ENCODE measurements around the gene DRP2.

DRP2 gene

GRCh38 chrX:101258259-101258581 is 38.6 kb downstream of the DRP2 start:
- POLR2A ChIA-PET = no interaction called here
- DNase-seq (ENCODE audit: extremely low spot score) = no peak
- TF ChIP-seq ARNT (IDR thresholded peaks at IDR 0.05) (no peak), FOXK2 (IDR thresholded peaks at IDR 0.05) (no peak), TARDBP (IDR thresholded peaks at IDR 0.05) (no peak), ZNF384 (IDR thresholded peaks at IDR 0.05) (no peak), LEF1 (IDR thresholded peaks at IDR 0.05; ENCODE audit: borderline replicate concordance) (no peak), HDGF (IDR thresholded peaks at IDR 0.05; ENCODE audit: borderline replicate concordance) (no peak), ELF4 (IDR thresholded peaks at IDR 0.05) (no peak), FOXM1 (IDR thresholded peaks at IDR 0.05; ENCODE audit: borderline replicate concordance) (no peak), BHLHE40 (IDR thresholded peaks at IDR 0.05; ENCODE audit: borderline replicate concordance) (no peak), SP1 (IDR thresholded peaks at IDR 0.05) (no peak), L3MBTL2 (conservative IDR thresholded peaks at IDR 0.05) (no peak), NFRKB (IDR thresholded peaks at IDR 0.05) (no peak), CTBP1 (IDR thresholded peaks at IDR 0.05; ENCODE audit: borderline replicate concordance) (no peak), SUZ12 (IDR thresholded peaks at IDR 0.05) (no peak), FOXA1 (IDR thresholded peaks at IDR 0.05) (no peak)
- TF ChIP-seq, protein P1, sequence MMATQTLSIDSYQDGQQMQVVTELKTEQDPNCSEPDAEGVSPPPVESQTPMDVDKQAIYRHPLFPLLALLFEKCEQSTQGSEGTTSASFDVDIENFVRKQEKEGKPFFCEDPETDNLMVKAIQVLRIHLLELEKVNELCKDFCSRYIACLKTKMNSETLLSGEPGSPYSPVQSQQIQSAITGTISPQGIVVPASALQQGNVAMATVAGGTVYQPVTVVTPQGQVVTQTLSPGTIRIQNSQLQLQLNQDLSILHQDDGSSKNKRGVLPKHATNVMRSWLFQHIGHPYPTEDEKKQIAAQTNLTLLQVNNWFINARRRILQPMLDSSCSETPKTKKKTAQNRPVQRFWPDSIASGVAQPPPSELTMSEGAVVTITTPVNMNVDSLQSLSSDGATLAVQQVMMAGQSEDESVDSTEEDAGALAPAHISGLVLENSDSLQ (IDR thresholded peaks at IDR 0.05) = no peak
- CTCF ChIA-PET = no interaction called here

DNA sequence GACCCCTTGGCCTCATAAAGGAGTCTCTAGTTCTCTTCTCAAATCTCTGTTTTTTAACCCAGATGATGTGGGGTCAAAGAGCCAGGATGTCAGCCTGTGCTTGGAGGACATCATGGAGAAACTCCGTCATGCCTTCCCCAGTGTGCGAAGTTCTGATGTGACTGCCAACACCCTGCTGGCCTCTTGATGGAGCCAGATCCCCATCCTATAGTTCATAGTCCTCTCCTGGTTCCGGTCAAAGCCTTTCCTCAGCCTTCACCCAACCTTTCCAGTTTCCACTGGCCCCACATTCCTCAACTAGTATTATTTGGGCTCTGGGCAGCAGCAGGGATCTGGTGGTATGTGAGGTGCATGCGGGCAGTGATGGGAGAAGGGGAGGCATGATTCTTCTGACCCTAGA is 40.8 kb downstream of the DRP2 start:
- ChIA-PET POLR2A (no interaction called here), CTCF (no interaction called here)
- no peak for TF ChIP-seq FOXA1 (IDR thresholded peaks at IDR 0.05)
- no peak for TF ChIP-seq SUZ12 (IDR thresholded peaks at IDR 0.05)
- TF ChIP-seq CTBP1 (IDR thresholded peaks at IDR 0.05; ENCODE audit: borderline replicate concordance) = no peak
- no peak for TF ChIP-seq HDGF (IDR thresholded peaks at IDR 0.05; ENCODE audit: borderline replicate concordance)
- no peak for TF ChIP-seq TARDBP (IDR thresholded peaks at IDR 0.05)
- peak; percentile 75 for DNase-seq (ENCODE audit: extremely low spot score)

DNA sequence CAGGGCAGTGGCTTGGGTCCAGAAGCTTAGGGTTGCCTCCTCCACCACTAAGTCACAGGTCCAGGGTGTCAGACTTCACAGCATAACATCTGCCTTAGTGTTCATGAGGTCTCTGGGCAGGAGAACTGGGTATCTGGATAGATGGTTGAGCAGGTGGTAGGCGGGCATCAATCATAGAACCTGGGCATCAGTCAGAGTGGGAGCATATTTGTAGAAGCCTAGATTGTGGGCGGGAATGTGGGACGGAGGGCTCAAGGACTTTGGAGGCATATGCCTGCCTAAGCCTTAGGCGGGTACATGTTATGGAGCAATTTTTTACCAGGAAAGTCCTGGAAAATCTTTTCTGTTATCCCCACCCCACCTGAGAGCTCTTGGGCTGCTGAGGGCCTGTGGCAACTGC is 43.0 kb downstream of the DRP2 start:
- no peak for DNase-seq (ENCODE audit: extremely low spot score)
- ChIA-PET POLR2A (no interaction called here), CTCF (no interaction called here)
- TF ChIP-seq, protein P1 (IDR thresholded peaks at IDR 0.05) = no peak
- TF ChIP-seq FOXM1 (IDR thresholded peaks at IDR 0.05; ENCODE audit: borderline replicate concordance) (no peak), HDGF (IDR thresholded peaks at IDR 0.05; ENCODE audit: borderline replicate concordance) (no peak), FOXK2 (IDR thresholded peaks at IDR 0.05) (no peak), LEF1 (IDR thresholded peaks at IDR 0.05; ENCODE audit: borderline replicate concordance) (no peak), SP1 (IDR thresholded peaks at IDR 0.05) (no peak), TARDBP (IDR thresholded peaks at IDR 0.05) (no peak), SUZ12 (IDR thresholded peaks at IDR 0.05) (no peak), CTBP1 (IDR thresholded peaks at IDR 0.05; ENCODE audit: borderline replicate concordance) (no peak), L3MBTL2 (conservative IDR thresholded peaks at IDR 0.05) (no peak), ZNF384 (IDR thresholded peaks at IDR 0.05) (no peak), BHLHE40 (IDR thresholded peaks at IDR 0.05; ENCODE audit: borderline replicate concordance) (no peak)

DNA sequence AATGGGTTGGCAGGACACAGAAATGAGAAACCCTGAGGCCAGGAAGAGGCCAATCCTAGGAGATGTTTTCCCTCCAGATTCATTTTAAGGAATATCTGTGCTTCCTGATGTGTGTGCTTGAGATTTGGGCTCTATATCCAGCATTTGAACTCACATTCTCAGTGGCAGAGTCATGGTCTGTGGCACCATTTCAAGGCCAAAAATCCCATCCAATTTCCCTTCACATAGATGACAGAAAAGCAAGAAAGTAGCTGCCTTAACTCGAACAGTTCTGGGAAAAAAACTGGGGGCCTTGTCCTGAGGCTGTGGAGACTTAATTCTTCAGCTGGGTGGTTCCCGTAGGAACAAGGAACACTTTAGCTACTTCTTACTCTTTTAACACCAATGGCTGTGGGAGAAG is 44.2 kb downstream of the DRP2 start:
- CTCF ChIA-PET = interaction anchor here (0.6 kb wide), 1 partner anchor 152 kb away, joined by 5 read pairs; no protein-coding TSS in a partner anchor
- no peak for DNase-seq (ENCODE audit: extremely low spot score)
- TF ChIP-seq TARDBP (IDR thresholded peaks at IDR 0.05) = no peak
- no peak for TF ChIP-seq SP1 (IDR thresholded peaks at IDR 0.05)
- TF ChIP-seq NFRKB (IDR thresholded peaks at IDR 0.05) = no peak
- TF ChIP-seq LEF1 (IDR thresholded peaks at IDR 0.05; ENCODE audit: borderline replicate concordance) = no peak
- no peak for TF ChIP-seq FOXM1 (IDR thresholded peaks at IDR 0.05; ENCODE audit: borderline replicate concordance)
- POLR2A ChIA-PET = no interaction called here

- TF ChIP-seq FOXM1 (IDR thresholded peaks at IDR 0.05; ENCODE audit: borderline replicate concordance) (no peak), ARNT (IDR thresholded peaks at IDR 0.05) (no peak), LEF1 (IDR thresholded peaks at IDR 0.05; ENCODE audit: borderline replicate concordance) (no peak), NFRKB (IDR thresholded peaks at IDR 0.05) (no peak), ELF4 (IDR thresholded peaks at IDR 0.05) (no peak), BHLHE40 (IDR thresholded peaks at IDR 0.05; ENCODE audit: borderline replicate concordance) (no peak), HDGF (IDR thresholded peaks at IDR 0.05; ENCODE audit: borderline replicate concordance) (no peak), FOXA1 (IDR thresholded peaks at IDR 0.05) (no peak), SP1 (IDR thresholded peaks at IDR 0.05) (no peak), TARDBP (IDR thresholded peaks at IDR 0.05) (no peak), L3MBTL2 (conservative IDR thresholded peaks at IDR 0.05) (no peak), CTBP1 (IDR thresholded peaks at IDR 0.05; ENCODE audit: borderline replicate concordance) (no peak), FOXK2 (IDR thresholded peaks at IDR 0.05) (no peak), SUZ12 (IDR thresholded peaks at IDR 0.05) (no peak), ZNF384 (IDR thresholded peaks at IDR 0.05) (no peak)
- TF ChIP-seq, protein P1 (IDR thresholded peaks at IDR 0.05) = no peak
- no peak for DNase-seq (ENCODE audit: extremely low spot score)
- ChIA-PET CTCF (no interaction called here), POLR2A (no interaction called here)
Observed at GRCh38 chrX:101265869-101266428, 46.4 kb downstream of the DRP2 start.

DNA sequence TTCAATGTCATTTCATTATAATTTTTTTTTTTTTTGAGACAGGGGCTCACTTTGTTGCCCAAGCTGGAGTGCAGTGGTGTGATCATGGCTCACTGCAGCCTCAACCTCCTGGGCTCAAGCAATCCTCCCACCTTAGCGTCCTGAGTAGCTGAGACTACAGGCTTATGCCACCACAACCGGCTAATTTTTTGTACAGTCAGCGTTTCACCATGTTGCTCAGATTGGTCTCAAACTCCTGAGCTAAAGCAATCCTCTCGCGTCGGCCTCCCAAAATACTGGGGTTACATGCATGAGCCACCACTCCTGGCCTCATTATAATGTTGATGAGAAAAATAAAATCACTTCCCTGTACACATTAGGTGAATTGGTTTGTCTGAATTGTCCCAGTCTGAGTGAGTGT is 54.6 kb downstream of the DRP2 start:
- DNase-seq (ENCODE audit: extremely low spot score) = no peak
- ChIA-PET CTCF (no interaction called here), POLR2A (no interaction called here)
- TF ChIP-seq L3MBTL2 (conservative IDR thresholded peaks at IDR 0.05) (no peak), TARDBP (IDR thresholded peaks at IDR 0.05) (no peak), LEF1 (IDR thresholded peaks at IDR 0.05; ENCODE audit: borderline replicate concordance) (no peak), ZNF384 (IDR thresholded peaks at IDR 0.05) (no peak), FOXM1 (IDR thresholded peaks at IDR 0.05; ENCODE audit: borderline replicate concordance) (no peak), NFRKB (IDR thresholded peaks at IDR 0.05) (no peak), ARNT (IDR thresholded peaks at IDR 0.05) (no peak)
